IMR-90 (cell line): ENCODE measurements around the gene NXPH4. TPM values are rescaled to one million over a fixed set of nuclear protein-coding genes. Genes with fewer than 3 reads are reported as not detected.

Source experiments
- ATAC-seq: fragments of 200-7000 bp; cut with Tn5 transposase; 2 replicates; pipeline ENCODE4 v1.9.1; 2020; ENCODE audit warnings: low read depth, mild to moderate bottlenecking, moderate library complexity
- BruUV-seq: library from RNA; stranded (reverse); fragments of 400-500 nt; replicated peaks from 2 replicates; lab custom pipeline; 2021; lab: Mats Ljungman, UMichigan
- CTCF ChIA-PET: fragments of 300-600 bp; formaldehyde crosslinking; extraction: SDS; loops from one replicate; lab custom pipeline; 2021; ENCODE audit warnings: antibody characterized with exemption; lab: Yijun Ruan, JAX
- POLR2A ChIA-PET: fragments of 300-600 bp; sonication (Branson Sonifier 250); formaldehyde crosslinking; loops from one replicate; lab custom pipeline; 2022; ENCODE audit warnings: antibody characterized with exemption; ENCODE audit not compliant: unreplicated experiment; lab: Charles Lee
- DNase-seq: peaks from one replicate; pipeline ENCODE4 v3.0.0; 2013
- H2AFZ ChIP-seq: replicated peaks from 2 replicates; pipeline ENCODE3; 2013; ENCODE audit warnings: low read length, mild to moderate bottlenecking; ENCODE audit not compliant: poor library complexity
- H2AK5ac ChIP-seq: 2 replicates; pipeline ENCODE4 v1.6.1; 2013; ENCODE audit warnings: low read depth, low read length, inconsistent platforms
- H2AK9ac ChIP-seq: replicated peaks from 2 replicates; pipeline ENCODE3; 2013; ENCODE audit warnings: mild to moderate bottlenecking, low read depth, low read length, moderate library complexity; ENCODE audit not compliant: poor library complexity
- H2BK120ac ChIP-seq: 2 replicates; pipeline ENCODE4 v1.6.1; 2013; ENCODE audit warnings: low read depth, low read length, inconsistent platforms
- H2BK15ac ChIP-seq: 3 replicates; pipeline ENCODE4 v1.6.1; 2013; ENCODE audit warnings: low read depth, low read length, inconsistent platforms
- H2BK20ac ChIP-seq: 2 replicates; pipeline ENCODE4 v1.6.1; 2013; ENCODE audit warnings: low read depth, mild to moderate bottlenecking, inconsistent platforms, low read length, moderate library complexity
- H2BK5ac ChIP-seq: 2 replicates; pipeline ENCODE4 v1.6.1; 2013; ENCODE audit warnings: mild to moderate bottlenecking, low read depth, low read length, inconsistent platforms; ENCODE audit not compliant: poor library complexity, severe bottlenecking
- H3K14ac ChIP-seq: replicated peaks from 2 replicates; pipeline ENCODE4 v1.6.1; 2013; ENCODE audit warnings: low read depth, low read length, inconsistent platforms
- H3K18ac ChIP-seq: 2 replicates; pipeline ENCODE4 v1.6.1; 2013; ENCODE audit warnings: low read depth, low read length, control low read depth
- H3K23ac ChIP-seq: 2 replicates; pipeline ENCODE4 v1.6.1; 2013; ENCODE audit warnings: low read depth, low read length, inconsistent platforms
- H3K27ac ChIP-seq: 2 replicates; pipeline ENCODE4 v1.5.1; 2013; ENCODE audit warnings: mild to moderate bottlenecking, control low read depth, low read length; ENCODE audit not compliant: insufficient read depth
- H3K27me3 ChIP-seq: 2 replicates; pipeline ENCODE4 v1.6.1; 2013; ENCODE audit warnings: low read length; ENCODE audit not compliant: control insufficient read depth, insufficient read depth
- H3K36me3 ChIP-seq: 2 replicates; pipeline ENCODE4 v1.6.1; 2013; ENCODE audit warnings: low read length, mixed read lengths; ENCODE audit not compliant: control insufficient read depth, insufficient read depth
- H3K4ac ChIP-seq: 2 replicates; pipeline ENCODE4 v1.6.1; 2013; ENCODE audit warnings: low read depth, low read length, inconsistent platforms
- H3K4me1 ChIP-seq: 2 replicates; pipeline ENCODE4 v1.6.1; 2013; ENCODE audit warnings: low read length, mixed read lengths; ENCODE audit not compliant: control insufficient read depth, insufficient read depth
- H3K4me2 ChIP-seq: 2 replicates; pipeline ENCODE4 v1.6.1; 2013; ENCODE audit warnings: low read depth, mild to moderate bottlenecking, control low read depth, low read length, moderate library complexity
- H3K4me3 ChIP-seq: 2 replicates; pipeline ENCODE4 v1.5.1; 2013; ENCODE audit warnings: low read depth, mild to moderate bottlenecking, control low read depth, low read length, moderate library complexity; ENCODE audit not compliant: insufficient read depth
- H3K56ac ChIP-seq: 2 replicates; pipeline ENCODE4 v1.6.1; 2013; ENCODE audit warnings: low read length, inconsistent platforms; ENCODE audit not compliant: insufficient read depth; ENCODE audit errors: extremely low read depth
- H3K79me1 ChIP-seq, 2 experiments: 2 replicates each; pipeline ENCODE4 v1.6.1; 2013; ENCODE audit warnings: low read length in 2 of 2, inconsistent platforms in 1 of 2, low read depth in 1 of 2
- H3K9ac ChIP-seq: 2 replicates; pipeline ENCODE4 v1.6.1; 2013; ENCODE audit warnings: low read depth, low read length, control low read depth
- H3K9me1 ChIP-seq: 2 replicates; pipeline ENCODE4 v1.6.1; 2013; ENCODE audit warnings: low read length, inconsistent platforms; ENCODE audit not compliant: insufficient read depth
- H3K9me3 ChIP-seq: 2 replicates; pipeline ENCODE4 v1.6.1; 2013; ENCODE audit warnings: low read length; ENCODE audit not compliant: control insufficient read depth, insufficient read depth
- H4K20me1 ChIP-seq: 2 replicates; pipeline ENCODE4 v1.6.1; 2013; ENCODE audit warnings: low read length, inconsistent platforms; ENCODE audit not compliant: insufficient read depth
- H4K5ac ChIP-seq: 2 replicates; pipeline ENCODE4 v1.6.1; 2013; ENCODE audit warnings: mild to moderate bottlenecking, low read depth, low read length, control low read depth
- H4K8ac ChIP-seq, 2 experiments: 2 replicates each; pipeline ENCODE4 v1.6.1; 2013; ENCODE audit warnings: low read depth in 2 of 2, low read length in 2 of 2, control low read depth in 1 of 2, inconsistent platforms in 1 of 2
- H4K91ac ChIP-seq: 2 replicates; pipeline ENCODE4 v1.6.1; 2013; ENCODE audit warnings: low read depth, low read length, inconsistent platforms; ENCODE audit not compliant: insufficient read depth
- BHLHE40 ChIP-seq: fragments of 150-350 bp; IDR thresholded peaks from 2 replicates; pipeline ENCODE4 v1.6.1; 2016; ENCODE audit warnings: mild to moderate bottlenecking, low read depth, low read length
- CEBPB ChIP-seq: IDR thresholded peaks from 2 replicates; pipeline ENCODE4 v1.6.1; 2012; ENCODE audit warnings: low read depth, low read length, improper control_type of control experiment
- FOS ChIP-seq: fragments of 150-350 bp; IDR thresholded peaks from 2 replicates; pipeline ENCODE4 v1.6.1; 2016; ENCODE audit warnings: low read depth, low read length
- MAFK ChIP-seq: IDR thresholded peaks from 2 replicates; pipeline ENCODE4 v1.6.1; 2012; ENCODE audit warnings: low read depth, low read length, improper control_type of control experiment
- MXI1 ChIP-seq: IDR thresholded peaks from 2 replicates; pipeline ENCODE4 v1.6.1; 2012; ENCODE audit warnings: low read depth, mild to moderate bottlenecking, low read length, moderate library complexity, borderline replicate concordance
- NFE2L2 ChIP-seq: fragments of 150-350 bp; IDR thresholded peaks from 2 replicates; pipeline ENCODE4 v1.6.1; 2016; ENCODE audit warnings: low read depth, mild to moderate bottlenecking, low read length
- POLR2A ChIP-seq: IDR thresholded peaks from 2 replicates; pipeline ENCODE4 v1.6.1; 2012; ENCODE audit warnings: mild to moderate bottlenecking, low read depth, low read length
- RAD21 ChIP-seq: IDR thresholded peaks from 2 replicates; pipeline ENCODE4 v1.6.1; 2012; ENCODE audit warnings: low read length, improper control_type of control experiment
- RFX5 ChIP-seq: IDR thresholded peaks from 2 replicates; pipeline ENCODE4 v1.8.0; 2012; ENCODE audit warnings: low read depth, mild to moderate bottlenecking, low read length, moderate library complexity
- SMC3 ChIP-seq: fragments of 150-350 bp; IDR thresholded peaks from 2 replicates; pipeline ENCODE4 v1.6.1; 2016; ENCODE audit warnings: low read depth, mild to moderate bottlenecking, antibody characterized with exemption, low read length, moderate library complexity
- WGBS, 2 experiments: methylation state at CpG; one replicate each; pipeline versions ENCODE4 v1.1.5 to v1.1.7; 2013; ENCODE audit warnings: missing lambda C conversion rate in 2 of 2; ENCODE audit not compliant: insufficient read length in 1 of 2; ENCODE audit errors: extremely low coverage in 2 of 2; 5-methylcytosine and 5-hydroxymethylcytosine counted together
- dilution Hi-C: fragments of 300-500 bp; cut with HindIII; formaldehyde crosslinking; loops from one replicate; pipeline ENCODE4 v1.14.3; 2018; ENCODE audit warnings: low sequenced_read_pairs; ENCODE audit not compliant: unreplicated experiment
- in situ Hi-C: fragments of 300-500 bp; cut with MboI; formaldehyde crosslinking; loops from 3 replicates; pipeline ENCODE4 v1.14.3; 2019; ENCODE audit warnings: low sequenced_read_pairs, inconsistent platforms, mixed read lengths
- intact Hi-C: fragments of 100-400 bp; cut with micrococcal nuclease; formaldehyde crosslinking; loops from 2 replicates; pipeline ENCODE4 v1.10.0; 2022
- polyA plus RNA-seq, 3 experiments: library from polyadenylated mRNA; depleted of rRNA; stranded (reverse); fragments of >200 nt; gene quantifications; 2 replicates each; pipeline ENCODE4 v1.2.3, GENCODE V29; 2012; ENCODE audit warnings: low replicate concordance in 1 of 3
- total RNA-seq: library from RNA; depleted of rRNA; stranded (reverse); fragments of >200 nt; gene quantifications from 2 replicates; pipeline ENCODE4 v1.2.3, GENCODE V29; 2012
- TF ChIP-seq, protein P1 (sequence below): conservative IDR thresholded peaks from 2 replicates; pipeline ENCODE4 v1.5.1; 2012; ENCODE audit warnings: mild to moderate bottlenecking, low read depth, low read length, improper control_type of control experiment
- TF ChIP-seq, protein P2 (sequence below): fragments of 150-350 bp; IDR thresholded peaks from 2 replicates; pipeline ENCODE4 v1.6.1; 2017; ENCODE audit warnings: mild to moderate bottlenecking, antibody characterized with exemption, low read length, low read depth

Gene NXPH4
- total and polyA plus RNA-seq, 2 of the 4 experiments (the other 2 are of a cell fraction) = 0.36 to 3.8 TPM

DNA sequence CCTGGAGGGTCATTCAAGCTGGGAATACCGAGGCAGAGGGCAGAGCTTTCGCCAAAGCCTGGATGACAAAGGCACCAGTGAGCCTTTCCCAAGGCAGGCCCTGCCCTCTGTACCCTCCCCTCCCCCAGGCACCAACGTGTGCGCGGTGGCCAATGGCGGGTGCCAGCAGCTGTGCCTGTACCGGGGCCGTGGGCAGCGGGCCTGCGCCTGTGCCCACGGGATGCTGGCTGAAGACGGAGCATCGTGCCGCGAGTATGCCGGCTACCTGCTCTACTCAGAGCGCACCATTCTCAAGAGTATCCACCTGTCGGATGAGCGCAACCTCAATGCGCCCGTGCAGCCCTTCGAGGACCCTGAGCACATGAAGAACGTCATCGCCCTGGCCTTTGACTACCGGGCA is 31.2 kb upstream of the NXPH4 start:
- Histone ChIP-seq H3K23ac (no peak overlapping the region), H3K79me1 (peaks cover 5 to 38% of the 10 kb centered on the region in 2 experiments; a peak in 3 of 4 replicates), H2BK20ac (no peak overlapping the region), H3K27ac (no peak overlapping the region), H3K36me3 (peaks cover 93% of the 10 kb centered on the region), H4K5ac (no peak overlapping the region), H2AK9ac (peak overlapping the region; percentile 16), H2AK5ac (no peak overlapping the region), H3K4me3 (no peak overlapping the region), H4K8ac (no peak overlapping the region), H3K9me3 (no peaks in the 10 kb centered on the region), H4K91ac (no peak overlapping the region), H3K9ac (no peak overlapping the region), H3K9me1 (no peaks in the 10 kb centered on the region), H3K4ac (no peak overlapping the region), H3K4me2 (no peak overlapping the region), H2AFZ (no peak overlapping the region), H3K27me3 (no peaks in the 10 kb centered on the region), H2BK5ac (no peak overlapping the region), H3K56ac (no peak overlapping the region), H3K18ac (no peak overlapping the region), H3K14ac (no peak overlapping the region), H2BK15ac (no peak overlapping the region), H3K4me1 (no peaks in the 10 kb centered on the region), H2BK120ac (no peak overlapping the region), H4K20me1 (peaks cover 33% of the 10 kb centered on the region)
- CTCF ChIA-PET = no interaction called here
- intact Hi-C loops (no loop called here), in situ Hi-C loops (no loop called here), dilution Hi-C loops (no loop called here)
- ATAC-seq (no peak), DNase-seq (no peak)
- BruUV-seq = no TSS peak
- no peak for TF ChIP-seq BHLHE40
- TF ChIP-seq MAFK = no peak
- TF ChIP-seq MXI1 = no peak
- TF ChIP-seq SMC3 = no peak
- no peak for TF ChIP-seq RFX5
- no peak for TF ChIP-seq RAD21
- TF ChIP-seq NFE2L2 = no peak
- no peak for TF ChIP-seq FOS
- TF ChIP-seq, protein P1, sequence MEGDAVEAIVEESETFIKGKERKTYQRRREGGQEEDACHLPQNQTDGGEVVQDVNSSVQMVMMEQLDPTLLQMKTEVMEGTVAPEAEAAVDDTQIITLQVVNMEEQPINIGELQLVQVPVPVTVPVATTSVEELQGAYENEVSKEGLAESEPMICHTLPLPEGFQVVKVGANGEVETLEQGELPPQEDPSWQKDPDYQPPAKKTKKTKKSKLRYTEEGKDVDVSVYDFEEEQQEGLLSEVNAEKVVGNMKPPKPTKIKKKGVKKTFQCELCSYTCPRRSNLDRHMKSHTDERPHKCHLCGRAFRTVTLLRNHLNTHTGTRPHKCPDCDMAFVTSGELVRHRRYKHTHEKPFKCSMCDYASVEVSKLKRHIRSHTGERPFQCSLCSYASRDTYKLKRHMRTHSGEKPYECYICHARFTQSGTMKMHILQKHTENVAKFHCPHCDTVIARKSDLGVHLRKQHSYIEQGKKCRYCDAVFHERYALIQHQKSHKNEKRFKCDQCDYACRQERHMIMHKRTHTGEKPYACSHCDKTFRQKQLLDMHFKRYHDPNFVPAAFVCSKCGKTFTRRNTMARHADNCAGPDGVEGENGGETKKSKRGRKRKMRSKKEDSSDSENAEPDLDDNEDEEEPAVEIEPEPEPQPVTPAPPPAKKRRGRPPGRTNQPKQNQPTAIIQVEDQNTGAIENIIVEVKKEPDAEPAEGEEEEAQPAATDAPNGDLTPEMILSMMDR = no peak
- TF ChIP-seq CEBPB = no peak
- TF ChIP-seq, protein P2, sequence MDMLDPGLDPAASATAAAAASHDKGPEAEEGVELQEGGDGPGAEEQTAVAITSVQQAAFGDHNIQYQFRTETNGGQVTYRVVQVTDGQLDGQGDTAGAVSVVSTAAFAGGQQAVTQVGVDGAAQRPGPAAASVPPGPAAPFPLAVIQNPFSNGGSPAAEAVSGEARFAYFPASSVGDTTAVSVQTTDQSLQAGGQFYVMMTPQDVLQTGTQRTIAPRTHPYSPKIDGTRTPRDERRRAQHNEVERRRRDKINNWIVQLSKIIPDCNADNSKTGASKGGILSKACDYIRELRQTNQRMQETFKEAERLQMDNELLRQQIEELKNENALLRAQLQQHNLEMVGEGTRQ = no peak
- no peak for TF ChIP-seq POLR2A
- WGBS, 2 experiments = 96% methylated on average over 24 of the region's 25 CpGs; no CpG with 5 or more reads in 1 of the 2 experiments
- POLR2A ChIA-PET = no interaction called here
